NOMO-1 (cell line): ENCODE data around the gene USP17L24.
"Not testable (repeated sequence)": the region's sequence is repeated elsewhere in the genome, so short reads cannot be mapped to it uniquely, and the experiment has no call there.

Experiments
- DNase-seq, 2 experiments: peaks; one replicate each; lab custom pipeline; 2025; ENCODE audit not compliant: unreplicated experiment in 2 of 2; lab: John Stamatoyannopoulos, UW

The USP17L24 gene

GRCh38 chr4:9324865-9325264 lies at the start of gene USP17L24:
TSS of gene USP17L24 (plus strand) at chr4:9325165. CDS start at chr4:9325165, 0 bp downstream.
- DNase-seq = not testable (repeated sequence)

- not testable (repeated sequence) for DNase-seq
Measured at GRCh38 chr4:9324191-9324590, 774 bp upstream of the USP17L24 start.

GRCh38 chr4:9329611-9330010 lies 4.6 kb downstream of the USP17L24 start, which contains the start of gene USP17L25:
TSS of gene USP17L25 (plus strand) at chr4:9329911. CDS start at chr4:9329911, 0 bp downstream.
- not testable (repeated sequence) for DNase-seq

GRCh38 chr4:9334358-9334757 lies 9.4 kb downstream of the USP17L24 start, which contains the start of gene USP17L26:
TSS of gene USP17L26 (plus strand) at chr4:9334658. CDS start at chr4:9334658, 0 bp downstream.
- not testable (repeated sequence) for DNase-seq

- not testable (repeated sequence) for DNase-seq
Measured at GRCh38 chr4:9339103-9339502, 14.1 kb downstream of the USP17L24 start, which contains the start of gene USP17L5. TSS of gene USP17L5 (plus strand) at chr4:9339403. CDS start at chr4:9339403, 0 bp downstream.

- DNase-seq = not testable (repeated sequence)
Measured at GRCh38 chr4:9343848-9344247, 18.9 kb downstream of the USP17L24 start, which contains the start of gene USP17L27. TSS of gene USP17L27 (plus strand) at chr4:9344148. CDS start at chr4:9344148, 0 bp downstream.

- not testable (repeated sequence) for DNase-seq
Measured at GRCh38 chr4:9348593-9348992, 23.6 kb downstream of the USP17L24 start, which contains the start of gene USP17L28. TSS of gene USP17L28 (plus strand) at chr4:9348893. CDS start at chr4:9348893, 0 bp downstream.

- DNase-seq = not testable (repeated sequence)
Measured at GRCh38 chr4:9350866-9351265, 25.9 kb downstream of the USP17L24 start.

GRCh38 chr4:9353338-9353737 lies 28.4 kb downstream of the USP17L24 start, which contains the start of gene USP17L29:
TSS of gene USP17L29 (plus strand) at chr4:9353638. CDS start at chr4:9353638, 0 bp downstream.
- DNase-seq = not testable (repeated sequence)

GRCh38 chr4:9362829-9363228 lies 37.9 kb downstream of the USP17L24 start, which contains the start of gene USP17L30:
TSS of gene USP17L30 (plus strand) at chr4:9363129. CDS start at chr4:9363129, 0 bp downstream.
- not testable (repeated sequence) for DNase-seq
